GM21390 (cell line): Measurements from ENCODE around the gene HNMT.
"Not testable (repeated sequence)": the region's sequence is repeated elsewhere in the genome, so short reads cannot be mapped to it uniquely, and the experiment has no call there.

ENCODE experiments used
- ATAC-seq: cut with Tn5 transposase; IDR thresholded peaks from one replicate; pipeline ENCODE4 v1.9.1; 2021; ENCODE audit not compliant: unreplicated experiment

HNMT gene

GRCh38 chr2:137964066-137964858 is at the start of gene HNMT:
Gene HNMT, plus strand, starts transcription at chr2:137964473. Its CDS starts 19 bp downstream, at chr2:137964492.
- no peak for ATAC-seq

GRCh38 chr2:137921105-137921880 is 43.0 kb upstream of the HNMT start:
- no peak for ATAC-seq

GRCh38 chr2:137922171-137922570 is 42.1 kb upstream of the HNMT start:
- not testable (repeated sequence) for ATAC-seq

- no peak for ATAC-seq
These were observed 40.3 kb upstream of the HNMT start for GRCh38 chr2:137924019-137924418.

GRCh38 chr2:137925599-137925998 is 38.7 kb upstream of the HNMT start:
- no peak for ATAC-seq

- ATAC-seq = no peak
These were observed 36.4 kb upstream of the HNMT start for GRCh38 chr2:137927846-137928245.

GRCh38 chr2:137928547-137929518 is 35.4 kb upstream of the HNMT start:
- no peak for ATAC-seq

GRCh38 chr2:137929519-137929916 is 34.8 kb upstream of the HNMT start:
- no peak for ATAC-seq

GRCh38 chr2:137930146-137930545 is 34.1 kb upstream of the HNMT start:
- no peak for ATAC-seq

GRCh38 chr2:137935591-137935990 is 28.7 kb upstream of the HNMT start:
- ATAC-seq = no peak

- no peak for ATAC-seq
These were observed 27.0 kb upstream of the HNMT start for GRCh38 chr2:137937246-137937645.

GRCh38 chr2:137937778-137938177 is 26.5 kb upstream of the HNMT start:
- no peak for ATAC-seq

- ATAC-seq = no peak
These were observed 26.1 kb upstream of the HNMT start for GRCh38 chr2:137938204-137938603.

GRCh38 chr2:137939026-137939425 is 25.2 kb upstream of the HNMT start:
- ATAC-seq = no peak

GRCh38 chr2:137940154-137940553 is 24.1 kb upstream of the HNMT start:
- ATAC-seq = no peak

GRCh38 chr2:137942037-137942832 is 22.0 kb upstream of the HNMT start:
- no peak for ATAC-seq

GRCh38 chr2:137942833-137943677 is 21.2 kb upstream of the HNMT start:
- ATAC-seq = no peak

GRCh38 chr2:137943678-137944347 is 20.5 kb upstream of the HNMT start:
- no peak for ATAC-seq

- ATAC-seq = no peak
These were observed 19.6 kb upstream of the HNMT start for GRCh38 chr2:137944714-137945113.
